Endothelial cell of umbilical vein (primary cell): ENCODE measurements around the gene DNAJC3. TPM values are rescaled to one million over a fixed set of nuclear protein-coding genes. Genes with fewer than 3 reads are reported as not detected.

Experiments used
- BruUV-seq: library from RNA; stranded (reverse); fragments of 400-500 nt; replicated peaks from 2 replicates; lab custom pipeline; 2021; lab: Mats Ljungman, UMichigan
- CTCF ChIA-PET: fragments of 300-600, 350-600 bp; sonication (Branson Sonifier 250); formaldehyde crosslinking; loops from one replicate; lab custom pipeline; 2021; ENCODE audit warnings: antibody characterized with exemption, inconsistent platforms; lab: Charles Lee
- POLR2A ChIA-PET: fragments of 300-600, 350-600 bp; sonication (Branson Sonifier 250); formaldehyde crosslinking; loops from one replicate; lab custom pipeline; 2021; ENCODE audit warnings: antibody characterized with exemption, inconsistent platforms; lab: Charles Lee
- DNase-seq: peaks from one replicate; pipeline ENCODE4 v3.0.0-alpha.2; 2011; ENCODE audit warnings: low read depth, low spot score
- FAIRE-seq: peaks from 2 replicates; lab custom pipeline; 2011; peaks lifted over from hg19 to GRCh38; lab: Jason Lieb, UNC
- H2AFZ ChIP-seq: 2 replicates; pipeline ENCODE4 v1.6.0; 2012; ENCODE audit warnings: low read depth, low read length, control low read depth, inconsistent platforms
- H3K27ac ChIP-seq: 2 replicates; pipeline ENCODE4 v1.5.1; 2011; ENCODE audit warnings: low read depth, mild to moderate bottlenecking, control low read depth, low read length, moderate library complexity; ENCODE audit not compliant: insufficient read depth
- H3K27me3 ChIP-seq, 2 experiments: 2 replicates each; pipeline versions ENCODE4 v1.6.0 to v1.6.1; 2011; ENCODE audit warnings: low read length in 2 of 2, mixed read lengths in 1 of 2; ENCODE audit not compliant: control insufficient read depth in 2 of 2, insufficient read depth in 2 of 2
- H3K36me3 ChIP-seq, 2 experiments: 2 replicates in 1 of 2; 3 replicates in 1 of 2; pipeline ENCODE4 v1.5.1; 2011; ENCODE audit warnings: low read length in 2 of 2, mild to moderate bottlenecking in 1 of 2, moderate library complexity in 1 of 2; ENCODE audit not compliant: control insufficient read depth in 2 of 2, insufficient read depth in 2 of 2; ENCODE audit errors: extremely low read depth in 1 of 2
- H3K4me1 ChIP-seq: 3 replicates; pipeline ENCODE4 v1.5.1; 2011; ENCODE audit warnings: mild to moderate bottlenecking, low read length; ENCODE audit not compliant: control insufficient read depth, insufficient read depth; ENCODE audit errors: extremely low read depth
- H3K4me2 ChIP-seq: 2 replicates; pipeline ENCODE4 v1.6.1; 2011; ENCODE audit warnings: low read length, control low read depth, mixed read lengths; ENCODE audit not compliant: insufficient read depth
- H3K4me3 ChIP-seq, 3 experiments: fragments of 200-600 bp in 1 of 3; sonication (generic), shearing (Covaris generic) in 1 of 3; replicated peaks in 1 of 3; 2 replicates each; pipeline ENCODE4 v1.5.1; 2011 to 2016; ENCODE audit warnings: control low read depth in 3 of 3, low read length in 3 of 3, mild to moderate bottlenecking in 2 of 3, inconsistent platforms in 1 of 3, low read depth in 1 of 3, moderate library complexity in 1 of 3; ENCODE audit not compliant: insufficient read depth in 1 of 3
- H3K79me2 ChIP-seq: 2 replicates; pipeline ENCODE4 v1.6.0; 2012; ENCODE audit warnings: low read length, inconsistent platforms; ENCODE audit not compliant: control insufficient read depth, insufficient read depth
- H3K9ac ChIP-seq: replicated peaks from 2 replicates; pipeline ENCODE3; 2011; ENCODE audit warnings: low read length, control low read depth; ENCODE audit not compliant: insufficient read depth; ENCODE audit errors: extremely low read depth
- H3K9me1 ChIP-seq: replicated peaks from 3 replicates; pipeline ENCODE4 v1.6.0; 2011; ENCODE audit warnings: mild to moderate bottlenecking, low read length; ENCODE audit not compliant: control insufficient read depth, insufficient read depth; ENCODE audit errors: extremely low read depth
- H3K9me3 ChIP-seq: replicated peaks from 2 replicates; pipeline ENCODE4 v1.5.1; 2012; ENCODE audit warnings: low read length, inconsistent platforms; ENCODE audit not compliant: control insufficient read depth, insufficient read depth
- H4K20me1 ChIP-seq: replicated peaks from 2 replicates; pipeline ENCODE3; 2011; ENCODE audit warnings: mild to moderate bottlenecking, low read length; ENCODE audit not compliant: control insufficient read depth, insufficient read depth; ENCODE audit errors: extremely low read depth
- CTCF ChIP-seq, 2 donors: IDR thresholded peaks; 1 replicate in 1 of 2; 2 replicates in 1 of 2; pipeline ENCODE4 v1.5.1; 2011; ENCODE audit warnings: low read length in 2 of 2, mild to moderate bottlenecking in 2 of 2, moderate library complexity in 2 of 2, control low read depth in 1 of 2, inconsistent platforms in 1 of 2, low read depth in 1 of 2; ENCODE audit not compliant: insufficient read depth in 1 of 2; ENCODE audit errors: extremely low read depth in 1 of 2
- EZH2 ChIP-seq: IDR thresholded peaks from 2 replicates; pipeline ENCODE4 v1.6.1; 2012; ENCODE audit warnings: borderline replicate concordance, low read depth, mild to moderate bottlenecking, moderate library complexity, low read length, inconsistent platforms; ENCODE audit not compliant: severe bottlenecking
- FOS ChIP-seq: IDR thresholded peaks from 2 replicates; pipeline ENCODE4 v1.6.1; 2011; ENCODE audit warnings: mild to moderate bottlenecking, low read length, moderate library complexity, borderline replicate concordance; ENCODE audit not compliant: insufficient read depth
- GATA2 ChIP-seq: IDR thresholded peaks from 2 replicates; pipeline ENCODE4 v1.7.0; 2011; ENCODE audit warnings: low read depth, mild to moderate bottlenecking, moderate library complexity, mixed read lengths, low read length; ENCODE audit not compliant: insufficient read length, insufficient read depth
- JUN ChIP-seq: IDR thresholded peaks from 2 replicates; pipeline ENCODE4 v1.6.1; 2011; ENCODE audit warnings: borderline replicate concordance, low read depth; ENCODE audit not compliant: insufficient read length, insufficient read depth
- MAX ChIP-seq: IDR thresholded peaks from 2 replicates; pipeline ENCODE4 v1.6.1; 2011; ENCODE audit not compliant: insufficient read depth, insufficient read length
- MYC ChIP-seq: IDR thresholded peaks from one replicate; pipeline ENCODE4 v1.6.1; 2011; ENCODE audit warnings: mild to moderate bottlenecking, low read depth, low read length
- POLR2A ChIP-seq: IDR thresholded peaks from 2 replicates; pipeline ENCODE4 v1.6.1; 2012; ENCODE audit warnings: low read depth, mild to moderate bottlenecking, control low read depth, low read length
- POLR2AphosphoS5 ChIP-seq: IDR thresholded peaks from 2 replicates; pipeline ENCODE4 v1.6.1; 2012; ENCODE audit warnings: low read depth, mild to moderate bottlenecking, control low read depth, low read length, moderate library complexity; ENCODE audit not compliant: insufficient read depth
- dilution Hi-C: fragments of 300-500 bp; cut with MboI; formaldehyde crosslinking; loops from one replicate; pipeline ENCODE4 v1.15.0; 2019; ENCODE audit warnings: low sequenced_read_pairs; ENCODE audit not compliant: extremely low pct_ligation_motif_present
- intact Hi-C: fragments of 100-400 bp; cut with micrococcal nuclease; formaldehyde crosslinking; loops from one replicate; pipeline ENCODE4 v1.10.0; 2022
- polyA plus RNA-seq, 4 experiments: library from polyadenylated mRNA; depleted of rRNA in 3 of 4; stranded (reverse) in 3 of 4; unstranded in 1 of 4; fragments of >200 nt; gene quantifications; 2 replicates each; pipeline versions ENCODE4 v1.2.1 to v1.2.3, GENCODE V29; 2011 to 2012; ENCODE audit warnings: missing spikeins in 1 of 4
- total RNA-seq: library from RNA; stranded (reverse); gene quantifications from 2 replicates; pipeline ENCODE4 v1.2.3, GENCODE V29; 2021

Gene DNAJC3
- total and polyA plus RNA-seq, 2 donors (not counting 3 experiments of a cell fraction or from before 2014, with no cell fraction given), result 17.0 to 51.2 TPM

GRCh38 chr13:95724252-95724651 is 47.3 kb downstream of the DNAJC3 start:
- no peaks in the 10 kb centered on the region for H3K9me1 ChIP-seq
- peaks cover 12% of the 10 kb centered on the region for H3K79me2 ChIP-seq
- no peak overlapping the region for H3K9ac ChIP-seq
- no peak overlapping the region for H3K4me3 ChIP-seq
- ChIA-PET POLR2A (no interaction called here), CTCF (no interaction called here)
- DNase-seq (no peak), FAIRE-seq (no peak)
- H3K4me1 ChIP-seq, result no peaks in the 10 kb centered on the region
- no peak overlapping the region for H3K4me2 ChIP-seq
- H3K27ac ChIP-seq, result no peak overlapping the region
- TF ChIP-seq POLR2A, result no peak
- TF ChIP-seq MAX, result no peak
- TF ChIP-seq JUN, result no peak
- TF ChIP-seq POLR2AphosphoS5, result no peak
- TF ChIP-seq CTCF (IDR thresholded peaks at IDR 0.05; ENCODE audit: extremely low read depth in 1 of 2, insufficient read depth in 1 of 2, low read depth in 1 of 2, low read length in 2 of 2), result no peak
- TF ChIP-seq MYC, result no peak
- TF ChIP-seq FOS, result no peak
- no peak for TF ChIP-seq EZH2
- no peak for TF ChIP-seq GATA2
- no peaks in the 10 kb centered on the region for H4K20me1 ChIP-seq
- H3K9me3 ChIP-seq, result no peaks in the 10 kb centered on the region
- H2AFZ ChIP-seq, result no peak overlapping the region
- intact Hi-C loops (no loop called here), dilution Hi-C loops (no loop called here)
- BruUV-seq, result no TSS peak
- no peaks in the 10 kb centered on the region for H3K27me3 ChIP-seq
- H3K36me3 ChIP-seq, result peaks cover 0 to 3% of the 10 kb centered on the region in 2 experiments
